Measurements from ENCODE around the gene HYAL3. TPM values are rescaled to one million over a fixed set of nuclear protein-coding genes. Genes with fewer than 3 reads are reported as not detected.
A peak's percentile ranks its signal among the peaks of the same experiment; 100 is the strongest.
"Not testable (repeated sequence)": the region's sequence is repeated elsewhere in the genome, so short reads cannot be mapped to it uniquely, and the experiment has no call there.

The HYAL3 gene
- total RNA-seq, 4 donors from 2014 or later = 1.2 to 17.9 (median 1.8) TPM

GRCh38 chr3:50275141-50275995, 23.8 kb downstream of the HYAL3 start:
- TF ChIP-seq CTCF (IDR thresholded peaks at IDR 0.05) (no peak), EP300 (IDR thresholded peaks at IDR 0.05) (peak in 1 of 2 donors; percentile 29)
- peaks cover 0 to 19% (median 0%) of the 10 kb centered on the region in 3 donors for H3K36me3 ChIP-seq
- H3K4me1 ChIP-seq = peaks cover 0 to 82% (median 51%) of the 10 kb centered on the region in 4 donors
- DNase-seq (ENCODE audit: low spot score in 2 of 2) = no peak
- peak overlapping the region; percentile 67 to 98 (median 84) for H3K27ac ChIP-seq
- peaks cover 0 to 15% of the 10 kb centered on the region in 2 donors for H3K27me3 ChIP-seq
- no peaks in the 10 kb centered on the region for H3K9me3 ChIP-seq
- 25 to 40% methylated on average over 35 to 62 of the region's 65 CpGs for WGBS, 2 donors
- no peak overlapping the region for H3K4me3 ChIP-seq

DNA sequence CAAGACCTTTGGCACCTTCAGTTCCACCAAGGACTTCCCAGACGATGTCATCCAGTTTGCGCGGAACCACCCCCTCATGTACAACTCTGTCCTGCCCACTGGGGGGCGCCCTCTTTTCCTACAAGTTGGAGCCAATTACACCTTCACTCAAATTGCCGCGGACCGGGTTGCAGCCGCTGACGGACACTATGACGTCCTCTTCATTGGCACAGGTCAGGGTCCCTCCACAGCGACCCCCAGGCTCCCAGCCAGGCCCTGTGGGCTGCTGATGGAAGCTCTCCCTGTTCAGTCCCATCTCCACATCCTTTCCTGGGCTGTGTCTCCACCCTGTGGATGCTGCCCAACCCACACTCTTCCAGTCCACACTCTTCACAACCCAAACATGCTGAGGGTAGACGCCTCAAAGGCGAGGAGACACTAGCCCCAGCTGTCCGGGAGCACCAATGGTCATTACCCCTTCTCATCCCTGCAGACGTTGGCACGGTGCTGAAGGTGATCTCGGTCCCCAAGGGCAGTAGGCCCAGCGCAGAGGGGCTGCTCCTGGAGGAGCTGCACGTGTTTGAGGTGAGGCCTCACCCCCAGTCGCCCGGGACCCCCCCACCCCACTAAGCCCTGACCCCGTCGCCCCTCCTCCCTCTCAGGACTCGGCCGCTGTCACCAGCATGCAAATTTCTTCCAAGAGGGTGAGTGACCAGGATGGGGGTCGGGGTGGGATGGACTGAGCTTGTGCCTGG, 24.7 kb downstream of the HYAL3 start:
- peak overlapping the region in 1 of 4 donors; percentile 50 for H3K4me3 ChIP-seq
- DNase-seq (ENCODE audit: low spot score in 2 of 2) = peak in 1 of 2 donors; percentile 66
- H3K9me3 ChIP-seq = no peaks in the 10 kb centered on the region
- TF ChIP-seq POLR2A (IDR thresholded peaks at IDR 0.05) (no peak), CTCF (IDR thresholded peaks at IDR 0.05) (peak; percentile 66 to 89 (median 79)), EP300 (IDR thresholded peaks at IDR 0.05) (peak in 1 of 2 donors; percentile 54)
- H3K27ac ChIP-seq = peak overlapping the region; percentile 67 to 98 (median 84)
- WGBS, 2 donors = 25 to 27% methylated on average over 18 to 26 of the region's 26 CpGs
- peaks cover 0 to 15% of the 10 kb centered on the region in 2 donors for H3K27me3 ChIP-seq
- H3K4me1 ChIP-seq = peaks cover 0 to 88% (median 53%) of the 10 kb centered on the region in 4 donors
- H3K36me3 ChIP-seq = peaks cover 0 to 19% (median 0%) of the 10 kb centered on the region in 3 donors

GRCh38 chr3:50273689-50274065, 25.5 kb downstream of the HYAL3 start:
- no peak for TF ChIP-seq POLR2A (IDR thresholded peaks at IDR 0.05)
- no peak for TF ChIP-seq EP300 (IDR thresholded peaks at IDR 0.05)
- no peak for TF ChIP-seq CTCF (IDR thresholded peaks at IDR 0.05)
- no peak for DNase-seq (ENCODE audit: low spot score in 2 of 2)

GRCh38 chr3:50272911-50273688, 26.1 kb downstream of the HYAL3 start:
- DNase-seq (ENCODE audit: low spot score in 2 of 2) = peak; percentile 85 to 95
- Histone ChIP-seq H3K27ac (peak overlapping the region; percentile 85 to 98 (median 97)), H3K4me3 (peak overlapping the region; percentile 16 to 50 (median 30)), H3K9me3 (no peaks in the 10 kb centered on the region), H3K27me3 (peaks cover 0 to 15% of the 10 kb centered on the region in 2 donors), H3K36me3 (peaks cover 0 to 19% (median 0%) of the 10 kb centered on the region in 3 donors), H3K4me1 (peaks cover 0 to 88% (median 58%) of the 10 kb centered on the region in 4 donors)
- WGBS, 2 donors = 0 to 4% methylated on average over 32 to 56 of the region's 61 CpGs
- TF ChIP-seq EP300 (IDR thresholded peaks at IDR 0.05) (peak; percentile 23 to 85), CTCF (IDR thresholded peaks at IDR 0.05) (peak; percentile 98 to 100 (median 98)), POLR2A (IDR thresholded peaks at IDR 0.05) (peak in 1 of 2 donors; percentile 2)

More at GRCh38 chr3:50273689-50274065, 25.5 kb downstream of the HYAL3 start:
- peaks cover 0 to 88% (median 54%) of the 10 kb centered on the region in 4 donors for H3K4me1 ChIP-seq
- peaks cover 0 to 19% (median 0%) of the 10 kb centered on the region in 3 donors for H3K36me3 ChIP-seq
- H3K9me3 ChIP-seq = no peaks in the 10 kb centered on the region
- peak overlapping the region; percentile 16 to 50 (median 30) for H3K4me3 ChIP-seq
- peak overlapping the region; percentile 67 to 98 (median 84) for H3K27ac ChIP-seq
- peaks cover 0 to 15% of the 10 kb centered on the region in 2 donors for H3K27me3 ChIP-seq
- WGBS, 2 donors = 40 to 52% methylated on average over 11 to 24 of the region's 31 CpGs

DNA sequence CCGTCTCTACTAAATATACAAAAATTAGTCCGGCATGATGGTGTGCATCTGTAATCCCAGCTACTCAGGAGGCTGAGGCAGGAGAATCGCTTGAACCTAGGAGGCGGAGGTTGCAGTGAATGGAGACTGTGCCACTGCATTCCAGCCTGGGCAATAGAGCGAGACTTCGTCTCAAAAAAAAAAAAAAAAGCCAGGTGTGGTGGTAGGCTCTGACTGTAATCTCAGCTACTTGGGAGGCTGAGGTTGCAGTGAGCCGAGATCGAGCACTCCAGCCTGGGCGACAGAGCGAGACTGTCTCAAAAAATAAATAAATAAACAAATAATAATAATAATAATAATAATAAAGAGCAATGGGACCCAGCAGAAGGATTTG, 26.7 kb downstream of the HYAL3 start:
- DNase-seq (ENCODE audit: low spot score in 2 of 2); H3K9me3 ChIP-seq: not testable (repeated sequence)
- H3K4me1 ChIP-seq = peaks cover 0 to 91% (median 61%) of the 10 kb centered on the region in 4 donors
- peaks cover 0 to 19% (median 0%) of the 10 kb centered on the region in 3 donors for H3K36me3 ChIP-seq
- 50 to 54% methylated on average over 10 of the region's 10 CpGs for WGBS, 2 donors
- peak overlapping the region; percentile 85 to 98 (median 97) for H3K27ac ChIP-seq
- peak overlapping the region in 2 of 4 donors; percentile 37 to 50 for H3K4me3 ChIP-seq
- H3K27me3 ChIP-seq = peaks cover 0 to 15% of the 10 kb centered on the region in 2 donors

Measured in tibial nerve (tissue), 4 donors.